ENCODE results near the gene MXRA8.
"Not testable (repeated sequence)": the region's sequence is repeated elsewhere in the genome, so short reads cannot be mapped to it uniquely, and the experiment has no call there.

The MXRA8 gene, protein sequence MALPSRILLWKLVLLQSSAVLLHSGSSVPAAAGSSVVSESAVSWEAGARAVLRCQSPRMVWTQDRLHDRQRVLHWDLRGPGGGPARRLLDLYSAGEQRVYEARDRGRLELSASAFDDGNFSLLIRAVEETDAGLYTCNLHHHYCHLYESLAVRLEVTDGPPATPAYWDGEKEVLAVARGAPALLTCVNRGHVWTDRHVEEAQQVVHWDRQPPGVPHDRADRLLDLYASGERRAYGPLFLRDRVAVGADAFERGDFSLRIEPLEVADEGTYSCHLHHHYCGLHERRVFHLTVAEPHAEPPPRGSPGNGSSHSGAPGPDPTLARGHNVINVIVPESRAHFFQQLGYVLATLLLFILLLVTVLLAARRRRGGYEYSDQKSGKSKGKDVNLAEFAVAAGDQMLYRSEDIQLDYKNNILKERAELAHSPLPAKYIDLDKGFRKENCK

GRCh38 chr1:1358433-1359271 lies at the start of gene MXRA8:
TSS of gene MXRA8 (minus strand) at chr1:1358555. CDS start at chr1:1358504, 51 bp downstream.
- DNase-seq (ENCODE audit: extremely low spot score, insufficient read length, low read depth) (no peak), FAIRE-seq (no peak)

GRCh38 chr1:1407636-1408318 lies 49.4 kb upstream of the MXRA8 start:
- no peak for FAIRE-seq
- no peak for DNase-seq (ENCODE audit: extremely low spot score, insufficient read length, low read depth)

DNA sequence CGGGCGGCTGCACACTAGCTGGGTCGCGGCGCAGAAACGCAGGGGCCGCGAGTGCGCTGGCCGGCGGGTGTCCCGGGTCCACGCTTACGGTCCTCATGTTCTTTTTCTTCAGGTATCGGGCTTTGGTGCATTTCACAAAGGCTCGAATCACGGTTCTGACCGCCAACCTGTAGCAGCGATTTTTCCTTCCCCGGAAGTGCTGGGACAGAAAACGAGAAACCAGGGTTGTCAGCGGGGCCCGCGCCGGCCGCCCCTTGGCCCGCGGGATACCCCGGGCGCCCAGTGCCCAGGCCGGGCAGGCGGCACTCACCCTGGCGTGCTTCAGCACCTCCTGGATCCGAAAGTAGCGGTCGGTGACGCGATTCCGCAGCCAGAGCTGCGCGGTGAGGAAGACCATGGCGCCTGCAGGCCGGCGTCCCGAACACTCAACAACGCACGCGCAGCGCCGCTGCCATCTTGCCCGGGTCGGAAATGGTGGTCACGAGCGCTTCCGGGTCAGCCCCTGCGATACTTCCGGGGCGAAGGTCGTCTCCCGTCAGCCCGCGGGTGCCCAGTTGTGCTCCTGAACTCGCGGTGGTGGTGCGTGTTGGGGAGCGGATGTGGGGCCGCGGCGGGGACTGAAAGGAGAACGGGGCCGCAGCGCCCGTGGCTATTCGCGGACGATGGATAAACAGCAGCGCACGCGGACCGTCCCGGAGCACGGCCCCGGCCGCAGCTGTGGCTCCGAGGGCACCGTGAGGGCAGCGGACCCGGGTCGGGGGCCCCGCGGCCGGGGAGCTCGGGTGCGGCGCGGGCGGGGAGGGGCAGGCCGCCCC lies 48.7 kb upstream of the MXRA8 start, which contains the start of gene MRPL20:
MRPL20 (minus strand) TSS at position 473 of the 815 bp plus-strand sequence; CDS start at position 397, 76 bp downstream.
- FAIRE-seq = peak; percentile 94
- DNase-seq (ENCODE audit: extremely low spot score, insufficient read length, low read depth) = peak; percentile 89

DNA sequence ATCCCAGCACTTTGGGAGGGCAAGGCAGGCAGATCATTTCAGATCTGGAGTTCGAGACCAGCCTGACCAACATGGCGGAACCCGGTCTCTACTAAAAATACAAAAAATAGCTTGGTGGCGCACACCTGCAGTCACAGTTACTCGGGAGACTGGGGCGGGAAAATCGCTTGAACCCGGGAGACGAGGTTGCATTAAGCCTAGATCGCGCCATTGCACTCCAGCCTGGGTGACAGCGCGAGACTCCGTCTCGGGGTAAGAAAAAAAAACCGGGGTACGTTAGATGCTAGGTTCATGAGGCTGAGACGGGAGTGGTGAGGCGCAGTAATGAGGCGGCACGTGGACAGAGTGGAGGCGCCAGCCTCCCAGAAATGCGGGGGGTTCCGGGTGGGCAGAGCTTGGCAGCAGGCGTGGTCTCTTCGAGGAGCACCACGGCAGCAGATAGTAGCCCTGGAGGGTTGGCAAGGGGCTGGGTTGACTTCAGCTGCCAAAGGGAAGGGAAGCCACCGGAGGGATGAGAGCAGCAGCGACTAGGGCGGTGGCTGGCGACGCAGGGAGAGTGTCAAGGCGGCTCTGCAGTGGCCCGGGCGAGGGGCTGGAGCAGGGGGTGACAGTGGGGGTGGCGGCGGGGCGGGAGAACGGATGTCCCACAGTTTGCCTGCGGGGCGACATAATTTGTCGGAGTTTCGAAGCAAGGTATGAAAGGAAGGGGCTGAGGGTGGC lies 47.9 kb upstream of the MXRA8 start:
- DNase-seq (ENCODE audit: extremely low spot score, insufficient read length, low read depth) (no peak), FAIRE-seq (no peak)

DNA sequence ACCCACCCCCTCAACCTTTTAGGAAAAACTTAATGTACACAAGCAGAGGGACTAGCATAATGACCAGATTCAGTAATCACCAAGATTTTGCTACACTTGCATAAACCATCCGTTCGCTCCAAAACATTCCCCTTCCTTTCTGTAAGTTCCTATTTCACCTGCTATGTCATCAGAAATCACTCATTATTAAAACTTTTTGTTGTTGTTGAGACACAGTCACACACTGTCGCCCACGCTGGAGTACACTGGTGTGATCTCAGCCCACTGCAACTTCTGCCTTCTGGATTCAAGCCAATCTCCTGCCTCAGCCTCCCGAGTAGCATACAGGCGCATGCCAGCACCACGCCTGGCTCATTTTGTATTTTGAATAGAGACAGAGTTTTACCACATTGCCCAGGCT lies 45.3 kb upstream of the MXRA8 start:
- DNase-seq (ENCODE audit: extremely low spot score, insufficient read length, low read depth) (no peak), FAIRE-seq (no peak)

- DNase-seq (ENCODE audit: extremely low spot score, insufficient read length, low read depth); FAIRE-seq: not testable (repeated sequence)
Observed at GRCh38 chr1:1402901-1403392, 44.6 kb upstream of the MXRA8 start.

- FAIRE-seq (no peak), DNase-seq (ENCODE audit: extremely low spot score, insufficient read length, low read depth) (no peak)
Observed at GRCh38 chr1:1402072-1402900, 43.9 kb upstream of the MXRA8 start.

DNA sequence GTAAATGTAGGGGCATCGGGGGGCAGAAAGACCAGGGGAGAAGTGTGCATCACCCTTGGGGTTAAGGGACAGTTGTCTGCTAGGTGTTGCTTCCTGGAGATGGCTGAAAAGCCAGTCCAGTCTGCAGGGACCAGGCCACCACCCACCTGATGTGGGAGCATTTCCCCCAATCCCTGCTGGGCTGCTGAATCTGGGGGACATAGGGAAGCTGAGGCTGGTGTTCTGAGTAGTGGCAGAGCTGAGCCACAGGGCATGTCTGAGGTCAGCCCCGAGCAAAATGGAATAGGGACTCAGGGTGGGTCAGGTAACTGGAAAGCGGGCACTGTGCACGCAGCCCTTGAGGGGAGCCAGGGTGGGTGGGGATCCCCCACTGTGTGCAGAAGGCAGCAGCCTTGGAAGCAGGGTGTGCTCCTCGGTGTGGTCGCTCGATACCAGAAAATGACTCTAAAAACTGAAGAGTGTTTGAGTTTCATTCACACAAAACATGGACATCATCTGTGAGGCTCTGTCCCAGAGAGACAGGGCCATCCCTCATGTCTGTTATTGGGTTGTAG lies 43.2 kb upstream of the MXRA8 start:
- DNase-seq (ENCODE audit: extremely low spot score, insufficient read length, low read depth) = no peak
- FAIRE-seq = no peak

DNA sequence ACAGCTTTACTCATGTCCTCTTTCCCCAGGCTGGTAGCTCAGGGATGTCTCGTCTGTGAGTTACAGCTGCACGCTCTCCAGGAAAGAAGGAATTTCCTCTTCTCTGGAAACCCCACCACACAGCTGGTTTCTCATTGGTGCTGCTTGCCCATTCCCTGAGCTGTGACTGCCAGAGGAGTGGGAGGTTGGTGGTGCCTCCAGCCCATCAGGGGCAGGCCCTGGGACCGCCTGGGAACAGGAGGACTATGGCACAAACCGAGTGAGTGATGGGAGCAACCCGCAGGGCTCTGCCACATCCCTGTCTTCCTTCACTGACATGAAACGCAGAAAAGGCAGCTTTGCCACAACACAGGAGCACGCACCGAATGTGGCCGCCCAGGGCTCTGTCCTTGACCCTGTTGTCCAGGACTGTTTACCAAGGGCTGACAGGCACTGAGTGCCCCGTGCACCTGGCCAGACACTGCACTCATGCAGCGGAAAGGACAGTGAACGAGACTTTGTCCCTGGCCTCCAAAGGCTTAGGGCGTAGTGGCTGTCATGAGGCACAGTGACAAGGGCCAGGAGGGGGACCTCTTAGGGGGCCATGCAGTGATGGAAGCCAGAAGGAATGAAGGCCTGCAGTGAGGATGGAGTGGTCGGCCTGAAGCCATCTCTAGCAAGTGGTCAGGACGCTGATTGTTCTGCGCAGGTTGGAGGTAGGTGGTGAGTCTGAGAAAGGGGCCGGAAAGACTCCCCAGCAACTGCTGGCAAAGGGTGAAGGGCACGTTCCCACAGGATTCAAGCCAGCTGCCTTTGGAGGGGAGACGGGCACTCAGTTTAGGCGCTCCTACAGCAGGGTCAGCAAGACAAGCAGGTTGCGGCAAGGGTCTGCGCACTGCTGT lies 42.5 kb upstream of the MXRA8 start:
- FAIRE-seq = no peak

GRCh38 chr1:1399872-1400575 lies 41.7 kb upstream of the MXRA8 start:
- FAIRE-seq (no peak), DNase-seq (ENCODE audit: extremely low spot score, insufficient read length, low read depth) (no peak)

More for the DNA sequence above, 42.5 kb upstream of the MXRA8 start:
- DNase-seq (ENCODE audit: extremely low spot score, insufficient read length, low read depth) = no peak

DNA sequence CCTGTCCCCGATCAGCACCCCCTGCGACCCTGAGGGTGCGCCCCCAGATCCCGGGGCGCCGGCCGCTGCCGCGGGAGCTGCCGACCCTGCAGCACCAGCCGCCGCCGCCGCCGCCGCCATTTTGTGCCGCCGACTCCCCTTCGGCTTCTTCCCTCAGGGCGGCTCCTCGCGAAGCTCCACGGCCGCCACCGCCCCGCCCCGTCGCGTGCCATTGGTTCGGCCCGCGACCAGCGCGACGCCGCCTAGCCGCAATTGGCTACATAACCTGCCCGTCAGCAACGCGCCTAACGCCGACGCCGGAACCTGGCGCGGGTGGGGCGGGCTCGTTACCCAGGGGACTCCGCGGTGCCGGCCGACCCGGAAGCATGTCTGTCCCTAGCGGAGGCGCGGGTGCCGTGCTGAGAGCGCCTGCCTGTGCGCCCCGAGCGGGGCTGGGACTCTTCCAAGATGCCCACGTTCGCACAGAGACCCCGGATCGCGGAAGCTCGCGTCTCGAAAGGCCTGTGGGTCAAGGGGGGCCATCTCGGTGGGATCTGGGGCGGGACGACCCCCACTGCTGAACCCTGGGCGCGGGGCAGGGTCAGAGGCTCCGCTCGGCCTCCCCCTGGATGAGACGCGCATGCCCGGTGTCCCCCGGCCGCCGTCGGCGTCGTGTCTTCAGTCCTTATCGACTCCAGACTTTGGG lies 41.0 kb upstream of the MXRA8 start, which contains the start of gene CCNL2:
CCNL2 (minus strand) TSS at position 149 of the 685 bp plus-strand sequence; CDS start at position 120, 29 bp downstream.
- FAIRE-seq = peak; percentile 92

DNA sequence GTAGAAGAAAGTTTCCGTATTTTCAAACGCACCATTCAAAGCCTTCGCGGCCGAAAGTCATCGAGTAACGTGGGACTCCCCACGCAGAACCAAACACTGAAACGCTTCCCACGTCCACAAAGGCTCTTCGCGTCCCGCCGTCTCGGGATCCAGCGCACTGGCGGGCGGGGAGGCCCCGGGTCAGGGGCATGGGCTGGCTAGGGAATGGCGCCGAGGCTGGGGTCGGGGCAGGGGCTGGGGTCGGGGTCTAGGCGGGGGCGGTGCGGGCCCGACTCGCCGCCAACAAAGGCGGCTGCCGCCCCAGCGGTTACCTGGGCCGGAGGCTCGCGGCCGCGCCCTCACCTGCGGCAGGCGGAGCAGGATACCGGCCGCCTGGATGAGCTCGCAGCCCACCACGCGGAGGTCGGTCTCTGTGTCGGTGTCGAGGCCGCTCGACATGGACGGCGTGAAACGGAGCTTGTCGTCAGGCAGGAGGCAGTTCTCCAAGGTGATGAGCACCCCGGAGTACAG lies 40.4 kb upstream of the MXRA8 start:
- no peak for FAIRE-seq
- no peak for DNase-seq (ENCODE audit: extremely low spot score, insufficient read length, low read depth)

More for the DNA sequence above, 41.0 kb upstream of the MXRA8 start, which contains the start of gene CCNL2:
- peak; percentile 98 for DNase-seq (ENCODE audit: extremely low spot score, insufficient read length, low read depth)

GRCh38 chr1:1397839-1398523 lies 39.6 kb upstream of the MXRA8 start:
- FAIRE-seq (no peak), DNase-seq (ENCODE audit: extremely low spot score, insufficient read length, low read depth) (no peak)

- DNase-seq (ENCODE audit: extremely low spot score, insufficient read length, low read depth) (no peak), FAIRE-seq (no peak)
Observed at GRCh38 chr1:1395166-1395565, 36.8 kb upstream of the MXRA8 start.
